GM13977 (cell line): ENCODE results near the gene RNASE2.

Source experiments
- DNase-seq: peaks from one replicate; pipeline ENCODE4 v3.0.0; 2012; ENCODE audit warnings: low spot score
- in situ Hi-C: fragments of 300-500 bp; cut with MboI; formaldehyde crosslinking; loops from one replicate; pipeline ENCODE4 v1.12.0; 2022; ENCODE audit warnings: low sequenced_read_pairs, low pct_unique_long_range_greater_than_20kb, mixed read lengths, inconsistent platforms; ENCODE audit not compliant: unreplicated experiment
- TF ChIP-seq, protein P1 (sequence below): IDR thresholded peaks from 2 replicates; pipeline ENCODE4 v1.5.1; 2012; ENCODE audit warnings: mild to moderate bottlenecking, control low read depth; ENCODE audit not compliant: insufficient read depth; ENCODE audit errors: extremely low read depth, missing control alignments

The RNASE2 gene

DNA sequence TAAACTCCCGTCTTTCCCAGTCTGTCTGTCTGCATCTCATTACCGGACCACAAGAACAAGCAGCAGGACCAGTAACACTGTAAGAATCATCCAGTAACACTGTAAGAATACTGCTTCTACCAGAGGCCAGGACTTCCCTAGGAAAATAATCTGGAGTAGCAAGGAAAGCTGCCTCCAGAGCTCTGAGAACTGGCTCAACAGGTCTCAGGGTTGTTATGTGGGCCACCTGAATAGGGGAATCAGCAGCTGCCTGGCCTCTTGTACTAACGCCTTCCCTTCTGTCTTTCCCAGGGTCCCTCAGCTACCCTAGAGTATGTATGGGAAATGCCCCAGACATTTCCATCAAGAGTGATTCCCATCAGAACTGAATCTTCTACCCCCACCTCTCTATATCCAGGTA lies 42.9 kb downstream of the RNASE2 start:
- DNase-seq: no peak
- in situ Hi-C loops: no loop called here
- TF ChIP-seq, protein P1, sequence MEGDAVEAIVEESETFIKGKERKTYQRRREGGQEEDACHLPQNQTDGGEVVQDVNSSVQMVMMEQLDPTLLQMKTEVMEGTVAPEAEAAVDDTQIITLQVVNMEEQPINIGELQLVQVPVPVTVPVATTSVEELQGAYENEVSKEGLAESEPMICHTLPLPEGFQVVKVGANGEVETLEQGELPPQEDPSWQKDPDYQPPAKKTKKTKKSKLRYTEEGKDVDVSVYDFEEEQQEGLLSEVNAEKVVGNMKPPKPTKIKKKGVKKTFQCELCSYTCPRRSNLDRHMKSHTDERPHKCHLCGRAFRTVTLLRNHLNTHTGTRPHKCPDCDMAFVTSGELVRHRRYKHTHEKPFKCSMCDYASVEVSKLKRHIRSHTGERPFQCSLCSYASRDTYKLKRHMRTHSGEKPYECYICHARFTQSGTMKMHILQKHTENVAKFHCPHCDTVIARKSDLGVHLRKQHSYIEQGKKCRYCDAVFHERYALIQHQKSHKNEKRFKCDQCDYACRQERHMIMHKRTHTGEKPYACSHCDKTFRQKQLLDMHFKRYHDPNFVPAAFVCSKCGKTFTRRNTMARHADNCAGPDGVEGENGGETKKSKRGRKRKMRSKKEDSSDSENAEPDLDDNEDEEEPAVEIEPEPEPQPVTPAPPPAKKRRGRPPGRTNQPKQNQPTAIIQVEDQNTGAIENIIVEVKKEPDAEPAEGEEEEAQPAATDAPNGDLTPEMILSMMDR: no peak

DNA sequence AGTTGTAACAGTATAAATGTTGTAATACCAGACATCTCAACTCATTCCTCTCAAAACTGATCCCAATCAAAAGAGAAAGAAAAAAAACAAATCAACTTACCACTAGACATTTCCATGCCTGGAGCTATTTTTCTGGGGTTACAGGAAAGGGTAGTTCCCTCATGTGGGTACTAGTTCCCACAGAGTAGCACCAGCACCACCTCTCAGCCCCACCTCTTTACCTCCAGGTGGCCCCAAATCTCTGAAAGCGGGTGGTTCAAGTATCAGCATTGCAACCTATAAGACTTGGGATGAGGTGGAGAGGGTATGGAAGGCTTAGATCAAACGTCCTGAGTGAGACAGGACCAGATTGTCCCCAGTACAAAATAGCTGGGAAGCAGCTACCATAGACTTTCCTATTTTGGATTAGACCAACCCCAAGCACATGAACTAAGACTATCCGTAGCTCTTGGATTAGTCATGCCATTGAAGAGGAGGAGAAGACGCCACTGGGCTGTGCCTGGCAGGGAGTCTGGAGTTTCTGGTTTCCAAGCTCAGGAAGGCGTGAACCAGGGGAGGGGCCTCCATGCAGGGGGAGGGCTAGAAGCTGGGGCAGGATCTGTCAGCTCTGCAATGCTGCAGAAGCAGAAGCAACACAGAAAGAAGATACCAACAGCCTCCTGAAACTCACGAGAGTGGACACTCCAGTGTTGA lies 43.5 kb downstream of the RNASE2 start, which contains the start of gene SLC39A2:
Gene SLC39A2, plus strand, starts transcription at position 620 of the 693 bp plus-strand sequence. CDS start 154 bp downstream, outside the sequence.
- no peak for DNase-seq
- in situ Hi-C loops: no loop called here
- TF ChIP-seq, protein P1: no peak

DNA sequence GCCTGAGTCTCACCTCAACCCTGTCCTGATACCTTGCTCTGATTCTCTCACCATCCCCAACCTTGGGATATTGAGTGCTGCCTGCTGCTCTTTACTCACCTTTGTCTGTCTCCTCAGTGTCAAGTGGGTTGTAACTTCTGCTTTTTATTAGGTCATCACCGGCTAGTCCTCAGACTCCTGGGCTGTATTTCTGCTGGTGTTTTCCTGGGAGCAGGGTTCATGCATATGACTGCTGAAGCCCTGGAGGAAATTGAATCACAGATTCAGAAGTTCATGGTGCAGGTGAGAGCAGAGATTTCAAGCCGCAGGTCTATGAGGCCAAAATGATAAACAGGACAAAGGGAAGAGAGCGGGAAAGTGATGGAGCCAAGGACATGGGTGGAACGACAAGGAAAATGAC lies 44.3 kb downstream of the RNASE2 start:
- no peak for DNase-seq
- in situ Hi-C loops: no loop called here
- TF ChIP-seq, protein P1: no peak

DNA sequence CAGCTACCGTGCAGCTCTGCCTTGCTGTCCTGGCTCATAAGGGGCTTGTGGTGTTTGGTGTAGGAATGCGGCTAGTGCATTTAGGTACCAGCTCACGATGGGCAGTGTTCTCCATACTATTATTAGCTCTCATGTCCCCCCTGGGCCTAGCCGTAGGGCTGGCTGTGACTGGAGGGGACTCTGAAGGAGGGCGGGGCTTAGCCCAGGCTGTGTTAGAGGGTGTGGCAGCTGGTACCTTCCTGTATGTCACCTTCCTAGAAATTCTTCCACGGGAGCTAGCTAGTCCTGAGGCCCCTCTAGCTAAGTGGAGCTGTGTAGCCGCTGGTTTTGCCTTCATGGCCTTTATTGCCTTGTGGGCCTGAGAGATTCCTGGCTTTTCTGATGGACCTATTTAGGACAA lies 45.9 kb downstream of the RNASE2 start:
- in situ Hi-C loops: no loop called here
- TF ChIP-seq, protein P1: no peak
- no peak for DNase-seq

DNA sequence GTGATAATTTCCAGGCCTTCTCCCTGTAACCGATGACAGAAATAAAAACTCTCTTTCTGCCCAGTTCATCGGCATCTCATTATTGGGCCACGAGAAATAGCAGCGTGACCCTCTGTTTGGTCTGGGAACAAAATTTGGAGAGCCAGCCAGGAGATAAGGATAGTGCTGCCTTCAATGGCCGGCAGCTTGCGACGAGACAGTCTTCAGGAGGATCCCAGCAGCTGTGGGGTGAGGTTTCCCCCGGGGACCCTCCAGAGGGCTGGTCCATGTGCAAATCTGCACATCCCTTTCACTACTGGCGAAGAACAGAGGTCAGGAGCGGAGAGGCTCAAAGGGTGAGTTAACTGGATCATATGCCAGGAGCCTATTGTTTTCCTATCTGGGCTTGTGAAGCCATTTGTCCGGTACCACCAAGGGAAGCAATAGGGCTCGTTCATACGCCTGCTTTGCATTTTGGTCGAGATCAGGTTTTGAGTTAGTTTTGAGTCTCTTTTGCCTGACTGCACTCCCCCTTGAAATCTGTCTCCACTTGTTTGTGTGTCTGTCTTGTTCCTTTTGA lies 48.6 kb downstream of the RNASE2 start:
- in situ Hi-C loops: no loop called here
- DNase-seq: no peak

More for the DNA sequence above, 48.6 kb downstream of the RNASE2 start:
- TF ChIP-seq, protein P1: no peak
